ENCODE results near the gene SAMSN1.

- TF ChIP-seq CTCF (optimal IDR thresholded peaks at IDR 0.05 in 1 of 3, IDR thresholded peaks at IDR 0.05 in 1 of 3, conservative IDR thresholded peaks at IDR 0.05 in 1 of 3; ENCODE audit: extremely low read depth in 1 of 3, insufficient read depth in 2 of 3, low read length in 3 of 3) (no peak), EZH2 (IDR thresholded peaks at IDR 0.05; ENCODE audit: low read length) (no peak)
Observed at GRCh38 chr21:14486869-14487268, 59.2 kb downstream of the SAMSN1 start.

All from keratinocyte (primary cell).